ENCODE data around the gene CPTP. TPM values are rescaled to one million over a fixed set of nuclear protein-coding genes. Genes with fewer than 3 reads are reported as not detected.

The CPTP gene
- total RNA-seq, 1 experiment from 2014 or later = 52.2 TPM

DNA sequence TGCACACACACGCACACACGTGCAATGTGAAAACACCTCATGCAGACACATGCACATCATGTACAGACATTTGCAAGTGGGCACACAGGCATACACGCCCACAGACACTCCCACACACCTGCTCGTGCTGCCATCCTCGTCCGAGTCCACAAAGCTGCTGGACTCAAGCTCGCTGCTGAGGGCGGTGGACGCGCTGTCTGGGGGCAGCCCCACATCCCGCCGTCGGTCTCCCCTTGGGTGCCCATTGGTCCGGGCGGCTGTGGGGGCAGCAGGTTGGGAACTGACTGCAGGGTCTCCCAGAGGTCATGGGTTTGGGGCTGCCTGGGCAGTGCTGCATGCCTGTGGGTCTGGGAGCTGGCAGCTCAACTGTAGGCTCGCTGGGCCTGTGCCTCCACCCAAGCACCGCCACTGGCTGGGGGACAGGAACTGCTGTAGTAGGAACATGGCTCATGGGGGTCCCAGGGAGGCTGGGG lies 17.0 kb downstream of the CPTP start:
- DNase-seq (ENCODE audit: low read depth, low spot score) (no peak), ATAC-seq (no peak)
- Histone ChIP-seq H3K4me3 (ENCODE audit: low read depth in 2 of 2, low read length in 2 of 2) (no peak overlapping the region), H3K36me3 (ENCODE audit: control insufficient read depth, insufficient read depth, low read length) (no peaks in the 10 kb centered on the region), H3K9me3 (ENCODE audit: control insufficient read depth, insufficient read depth, low read depth, low read length) (no peaks in the 10 kb centered on the region), H3K27ac (ENCODE audit: low read length) (no peak overlapping the region), H3K4me1 (ENCODE audit: control insufficient read depth, insufficient read depth, low read length) (peaks cover 33% of the 10 kb centered on the region), H3K27me3 (ENCODE audit: control insufficient read depth, insufficient read depth, low read length) (no peaks in the 10 kb centered on the region)
- ChIA-PET POLR2A (no interaction called here), CTCF (interaction anchor here (0.6 kb wide), 1 partner anchor 31 kb away, joined by 11 read pairs; no protein-coding TSS in a partner anchor)
- no TSS peak for BruUV-seq (replicated peaks)
- TF ChIP-seq, protein P1, sequence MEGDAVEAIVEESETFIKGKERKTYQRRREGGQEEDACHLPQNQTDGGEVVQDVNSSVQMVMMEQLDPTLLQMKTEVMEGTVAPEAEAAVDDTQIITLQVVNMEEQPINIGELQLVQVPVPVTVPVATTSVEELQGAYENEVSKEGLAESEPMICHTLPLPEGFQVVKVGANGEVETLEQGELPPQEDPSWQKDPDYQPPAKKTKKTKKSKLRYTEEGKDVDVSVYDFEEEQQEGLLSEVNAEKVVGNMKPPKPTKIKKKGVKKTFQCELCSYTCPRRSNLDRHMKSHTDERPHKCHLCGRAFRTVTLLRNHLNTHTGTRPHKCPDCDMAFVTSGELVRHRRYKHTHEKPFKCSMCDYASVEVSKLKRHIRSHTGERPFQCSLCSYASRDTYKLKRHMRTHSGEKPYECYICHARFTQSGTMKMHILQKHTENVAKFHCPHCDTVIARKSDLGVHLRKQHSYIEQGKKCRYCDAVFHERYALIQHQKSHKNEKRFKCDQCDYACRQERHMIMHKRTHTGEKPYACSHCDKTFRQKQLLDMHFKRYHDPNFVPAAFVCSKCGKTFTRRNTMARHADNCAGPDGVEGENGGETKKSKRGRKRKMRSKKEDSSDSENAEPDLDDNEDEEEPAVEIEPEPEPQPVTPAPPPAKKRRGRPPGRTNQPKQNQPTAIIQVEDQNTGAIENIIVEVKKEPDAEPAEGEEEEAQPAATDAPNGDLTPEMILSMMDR (IDR thresholded peaks at IDR 0.05) = no peak
- TF ChIP-seq POLR2AphosphoS5 (IDR thresholded peaks at IDR 0.05; ENCODE audit: low read depth, low read length) = no peak
- intact Hi-C loops (cut with micrococcal nuclease; ENCODE audit: unreplicated experiment) (no loop called here), in situ Hi-C loops (cut with HindIII; ENCODE audit: low pct_unique_long_range_greater_than_20kb, low sequenced_read_pairs) (no loop called here)

DNA sequence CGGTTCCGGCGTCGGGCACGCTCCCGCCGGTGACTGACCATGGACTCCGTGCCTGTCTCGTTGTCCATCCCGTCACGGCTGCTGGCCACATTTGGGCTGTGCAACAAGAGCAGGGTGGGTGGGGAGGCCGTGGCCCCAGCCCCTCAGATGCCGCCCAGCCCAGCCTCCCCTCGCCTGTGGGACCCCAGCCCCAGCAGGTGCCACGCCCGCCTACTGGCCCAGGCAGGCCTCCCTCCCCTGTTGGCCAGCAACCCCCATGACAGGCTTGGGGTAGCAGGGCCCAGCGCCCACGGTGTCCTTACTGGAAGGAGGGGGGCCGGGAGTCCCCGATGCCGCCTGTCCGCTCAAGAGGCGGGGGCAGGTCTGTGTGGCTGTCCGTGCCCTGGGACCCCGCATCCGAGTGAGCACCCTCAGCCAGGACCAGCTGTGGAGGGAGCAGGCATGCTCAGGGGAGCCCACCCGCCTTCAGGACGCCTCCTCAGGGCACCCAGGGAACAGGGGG lies 17.5 kb downstream of the CPTP start:
- H3K27ac ChIP-seq (ENCODE audit: low read length) = no peak overlapping the region
- POLR2A ChIA-PET = no interaction called here
- no peaks in the 10 kb centered on the region for H3K36me3 ChIP-seq (ENCODE audit: control insufficient read depth, insufficient read depth, low read length)
- no peaks in the 10 kb centered on the region for H3K27me3 ChIP-seq (ENCODE audit: control insufficient read depth, insufficient read depth, low read length)
- intact Hi-C loops (cut with micrococcal nuclease; ENCODE audit: unreplicated experiment) (no loop called here), in situ Hi-C loops (cut with HindIII; ENCODE audit: low pct_unique_long_range_greater_than_20kb, low sequenced_read_pairs) (no loop called here)
- CTCF ChIA-PET = no interaction called here
- no peak for DNase-seq (ENCODE audit: low read depth, low spot score)
- no peak for ATAC-seq
- BruUV-seq (replicated peaks) = no TSS peak
- TF ChIP-seq, protein P1 (IDR thresholded peaks at IDR 0.05) = no peak
- TF ChIP-seq TCF7L2 (IDR thresholded peaks at IDR 0.05; ENCODE audit: low read depth, low read length) (no peak), SIN3A (IDR thresholded peaks at IDR 0.05; ENCODE audit: borderline replicate concordance, insufficient read depth, low read depth, low read length) (no peak), POLR2AphosphoS5 (IDR thresholded peaks at IDR 0.05; ENCODE audit: low read depth, low read length) (no peak)
- TF ChIP-seq, protein P2, sequence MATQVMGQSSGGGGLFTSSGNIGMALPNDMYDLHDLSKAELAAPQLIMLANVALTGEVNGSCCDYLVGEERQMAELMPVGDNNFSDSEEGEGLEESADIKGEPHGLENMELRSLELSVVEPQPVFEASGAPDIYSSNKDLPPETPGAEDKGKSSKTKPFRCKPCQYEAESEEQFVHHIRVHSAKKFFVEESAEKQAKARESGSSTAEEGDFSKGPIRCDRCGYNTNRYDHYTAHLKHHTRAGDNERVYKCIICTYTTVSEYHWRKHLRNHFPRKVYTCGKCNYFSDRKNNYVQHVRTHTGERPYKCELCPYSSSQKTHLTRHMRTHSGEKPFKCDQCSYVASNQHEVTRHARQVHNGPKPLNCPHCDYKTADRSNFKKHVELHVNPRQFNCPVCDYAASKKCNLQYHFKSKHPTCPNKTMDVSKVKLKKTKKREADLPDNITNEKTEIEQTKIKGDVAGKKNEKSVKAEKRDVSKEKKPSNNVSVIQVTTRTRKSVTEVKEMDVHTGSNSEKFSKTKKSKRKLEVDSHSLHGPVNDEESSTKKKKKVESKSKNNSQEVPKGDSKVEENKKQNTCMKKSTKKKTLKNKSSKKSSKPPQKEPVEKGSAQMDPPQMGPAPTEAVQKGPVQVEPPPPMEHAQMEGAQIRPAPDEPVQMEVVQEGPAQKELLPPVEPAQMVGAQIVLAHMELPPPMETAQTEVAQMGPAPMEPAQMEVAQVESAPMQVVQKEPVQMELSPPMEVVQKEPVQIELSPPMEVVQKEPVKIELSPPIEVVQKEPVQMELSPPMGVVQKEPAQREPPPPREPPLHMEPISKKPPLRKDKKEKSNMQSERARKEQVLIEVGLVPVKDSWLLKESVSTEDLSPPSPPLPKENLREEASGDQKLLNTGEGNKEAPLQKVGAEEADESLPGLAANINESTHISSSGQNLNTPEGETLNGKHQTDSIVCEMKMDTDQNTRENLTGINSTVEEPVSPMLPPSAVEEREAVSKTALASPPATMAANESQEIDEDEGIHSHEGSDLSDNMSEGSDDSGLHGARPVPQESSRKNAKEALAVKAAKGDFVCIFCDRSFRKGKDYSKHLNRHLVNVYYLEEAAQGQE (IDR thresholded peaks at IDR 0.05; ENCODE audit: insufficient read depth in 1 of 2, low read depth in 2 of 2, low read length in 1 of 2) = no peak
- H3K4me3 ChIP-seq (ENCODE audit: low read depth in 2 of 2, low read length in 2 of 2) = no peak overlapping the region
- peaks cover 39% of the 10 kb centered on the region for H3K4me1 ChIP-seq (ENCODE audit: control insufficient read depth, insufficient read depth, low read length)
- H3K9me3 ChIP-seq (ENCODE audit: control insufficient read depth, insufficient read depth, low read depth, low read length) = no peaks in the 10 kb centered on the region
